NCI-H526 treated with DMSO at 0.1 percent for 48 hours (cell line): ENCODE measurements around the gene FAM177A1.

Experiments
- DNase-seq: peaks from one replicate; lab custom pipeline; 2025; lab: John Stamatoyannopoulos, UW

Gene FAM177A1

DNA sequence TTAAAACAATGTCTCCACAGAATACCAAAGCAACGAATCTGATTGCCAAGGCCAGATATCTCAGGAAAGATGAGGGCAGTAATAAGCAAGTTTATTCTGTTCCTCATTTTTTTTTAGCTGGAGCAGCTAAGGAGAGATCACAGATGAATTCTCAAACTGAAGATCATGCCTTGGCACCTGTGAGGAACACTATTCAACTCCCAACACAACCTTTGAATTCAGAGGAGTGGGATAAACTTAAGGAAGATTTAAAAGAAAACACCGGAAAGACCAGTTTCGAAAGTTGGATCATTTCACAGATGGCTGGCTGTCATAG, 77.3 kb downstream of the FAM177A1 start:
- no peak for DNase-seq

DNA sequence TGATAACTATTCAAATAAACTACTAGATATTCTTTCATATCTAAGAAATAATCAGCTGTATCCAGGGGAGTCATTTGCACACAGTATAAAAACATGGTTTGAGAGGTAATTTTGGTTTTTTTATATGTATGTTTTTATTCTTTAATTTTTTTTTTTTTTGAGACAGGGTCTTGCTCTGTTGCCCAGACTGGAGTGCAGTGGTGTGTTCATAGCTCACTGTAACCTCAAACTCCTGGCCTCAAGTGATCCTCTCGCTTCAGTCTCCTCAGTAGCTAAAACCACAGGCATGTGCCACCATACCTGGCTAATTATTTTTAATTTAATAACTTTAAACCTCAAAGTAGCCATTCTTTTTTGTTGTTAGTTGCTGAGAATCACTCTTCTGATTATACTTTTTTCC, 78.1 kb downstream of the FAM177A1 start:
- DNase-seq: no peak
